Nephron progenitor cell (in vitro differentiated cells): Measurements from ENCODE around the gene TSHZ2.

ENCODE experiments used
- DNase-seq: peaks from one replicate; pipeline ENCODE4 v3.0.0; 2021
- H3K27ac Mint-ChIP-seq: 2 replicates; pipeline ENCODE4 v1.8.0; 2021; ENCODE audit warnings: mild to moderate bottlenecking, moderate library complexity, mixed read lengths
- H3K27me3 Mint-ChIP-seq: 2 replicates; pipeline ENCODE4 v1.8.0; 2021; ENCODE audit warnings: mild to moderate bottlenecking, low read depth, mixed read lengths; ENCODE audit not compliant: poor library complexity
- H3K36me3 Mint-ChIP-seq: 2 replicates; pipeline ENCODE4 v1.8.0; 2021; ENCODE audit warnings: low read depth, mixed read lengths
- H3K4me1 Mint-ChIP-seq: 2 replicates; pipeline ENCODE4 v1.8.0; 2021; ENCODE audit warnings: mixed read lengths
- H3K4me3 Mint-ChIP-seq: 2 replicates; pipeline ENCODE4 v1.8.0; 2021; ENCODE audit warnings: mild to moderate bottlenecking, moderate library complexity, mixed read lengths
- H3K9me3 Mint-ChIP-seq: 2 replicates; pipeline ENCODE4 v1.8.0; 2021; ENCODE audit warnings: mild to moderate bottlenecking, moderate library complexity, mixed read lengths
- CTCF ChIP-seq: fragments of 200-600 bp; sonication (generic); IDR thresholded peaks from 2 replicates; pipeline ENCODE4 v1.5.0; 2021; ENCODE audit warnings: antibody characterized with exemption

The TSHZ2 gene

GRCh38 chr20:53354314-53354713, 382.2 kb downstream of the TSHZ2 start:
- no peaks in the 10 kb centered on the region for H3K4me1 Mint-ChIP-seq

GRCh38 chr20:53355790-53356189, 383.6 kb downstream of the TSHZ2 start:
- peaks cover 33% of the 10 kb centered on the region for H3K9me3 Mint-ChIP-seq
- TF ChIP-seq CTCF = no peak
- no peaks in the 10 kb centered on the region for H3K27me3 Mint-ChIP-seq
- H3K27ac Mint-ChIP-seq = no peak overlapping the region
- peaks cover 54% of the 10 kb centered on the region for H3K36me3 Mint-ChIP-seq
- H3K4me3 Mint-ChIP-seq = no peak overlapping the region
- H3K4me1 Mint-ChIP-seq = peaks cover under 1% of the 10 kb centered on the region
- DNase-seq = no peak

More at GRCh38 chr20:53354314-53354713, 382.2 kb downstream of the TSHZ2 start:
- Mint-ChIP-seq H3K4me3 (no peak overlapping the region), H3K27ac (no peak overlapping the region), H3K36me3 (peaks cover 64% of the 10 kb centered on the region), H3K9me3 (peaks cover 43% of the 10 kb centered on the region), H3K27me3 (peaks cover 2% of the 10 kb centered on the region)
- no peak for TF ChIP-seq CTCF
- no peak for DNase-seq

- H3K4me1 Mint-ChIP-seq = peaks cover 10% of the 10 kb centered on the region
- H3K36me3 Mint-ChIP-seq = peaks cover 45% of the 10 kb centered on the region
- H3K27ac Mint-ChIP-seq = peak overlapping the region; percentile 15
- H3K4me3 Mint-ChIP-seq = no peak overlapping the region
- no peak for DNase-seq
- TF ChIP-seq CTCF = no peak
- no peaks in the 10 kb centered on the region for H3K27me3 Mint-ChIP-seq
- peaks cover 27% of the 10 kb centered on the region for H3K9me3 Mint-ChIP-seq
These were observed 387.3 kb downstream of the TSHZ2 start for GRCh38 chr20:53359425-53359824.

GRCh38 chr20:53360852-53361251, 388.7 kb downstream of the TSHZ2 start:
- no peak for TF ChIP-seq CTCF
- peaks cover 12% of the 10 kb centered on the region for H3K9me3 Mint-ChIP-seq
- peaks cover 10% of the 10 kb centered on the region for H3K4me1 Mint-ChIP-seq
- no peak overlapping the region for H3K4me3 Mint-ChIP-seq
- peaks cover 31% of the 10 kb centered on the region for H3K36me3 Mint-ChIP-seq
- no peak for DNase-seq
- peak overlapping the region; percentile 78 for H3K27ac Mint-ChIP-seq
- H3K27me3 Mint-ChIP-seq = no peaks in the 10 kb centered on the region

- no peaks in the 10 kb centered on the region for H3K27me3 Mint-ChIP-seq
- peaks cover 21% of the 10 kb centered on the region for H3K36me3 Mint-ChIP-seq
- H3K27ac Mint-ChIP-seq = no peak overlapping the region
- H3K4me3 Mint-ChIP-seq = no peak overlapping the region
- TF ChIP-seq CTCF = no peak
- peaks cover 11% of the 10 kb centered on the region for H3K4me1 Mint-ChIP-seq
- no peak for DNase-seq
- peaks cover 2% of the 10 kb centered on the region for H3K9me3 Mint-ChIP-seq
These were observed 390.6 kb downstream of the TSHZ2 start for GRCh38 chr20:53362736-53363135.

- peaks cover 4% of the 10 kb centered on the region for H3K27me3 Mint-ChIP-seq
- H3K4me1 Mint-ChIP-seq = peaks cover 24% of the 10 kb centered on the region
- H3K27ac Mint-ChIP-seq = no peak overlapping the region
- no peak for TF ChIP-seq CTCF
- H3K36me3 Mint-ChIP-seq = peaks cover 24% of the 10 kb centered on the region
- DNase-seq = no peak
- H3K4me3 Mint-ChIP-seq = no peak overlapping the region
- H3K9me3 Mint-ChIP-seq = no peaks in the 10 kb centered on the region
These were observed 392.5 kb downstream of the TSHZ2 start for GRCh38 chr20:53364646-53365045.
